HepG2 (cell line): ENCODE results near the gene PLEKHG4B. TPM values are rescaled to one million over a fixed set of nuclear protein-coding genes. Genes with fewer than 3 reads are reported as not detected.
"Not testable (repeated sequence)": the region's sequence is repeated elsewhere in the genome, so short reads cannot be mapped to it uniquely, and the experiment has no call there.

Experiments
- ATAC-seq: fragments of 200-7000 bp; cut with Tn5 transposase; 3 replicates; pipeline ENCODE4 v1.9.1; 2020; ENCODE audit warnings: mild to moderate bottlenecking, moderate library complexity
- BruUV-seq: library from RNA; stranded (reverse); fragments of 400-500 nt; replicated peaks from 2 replicates; lab custom pipeline; 2021; lab: Mats Ljungman, UMichigan
- CTCF ChIA-PET: fragments of 300-600 bp; formaldehyde crosslinking; extraction: SDS; loops from one replicate; lab custom pipeline; 2021; ENCODE audit warnings: low total read pairs, inconsistent platforms, low intra/inter-chr PET ratio; lab: Yijun Ruan, JAX
- POLR2A ChIA-PET: fragments of 350-600 bp; sonication (Branson Sonifier 250); formaldehyde crosslinking; loops from one replicate; lab custom pipeline; 2020; ENCODE audit warnings: antibody characterized with exemption, inconsistent platforms; lab: Yijun Ruan, JAX
- DNase-seq: peaks from one replicate; pipeline ENCODE4 v3.0.0-alpha.2; 2015; ENCODE audit warnings: low spot score
- FAIRE-seq: peaks from 3 replicates; lab custom pipeline; 2011; peaks lifted over from hg19 to GRCh38; lab: Jason Lieb, UNC
- H2AFZ ChIP-seq: one replicate; pipeline ENCODE4 v1.6.1; 2011; ENCODE audit warnings: low read length, inconsistent platforms
- H3K27ac ChIP-seq: fragments of 300-600 bp; 3 replicates; pipeline ENCODE4 v1.8.0; 2011; ENCODE audit warnings: mixed run types, mild to moderate bottlenecking, mixed read lengths, low read length, inconsistent platforms; ENCODE audit not compliant: insufficient read depth; ENCODE audit errors: extremely low read length
- H3K27me3 ChIP-seq, 2 experiments: fragments of 200-600 bp in 1 of 2; 2 replicates in 1 of 2; 3 replicates in 1 of 2; pipeline versions ENCODE4 v1.6.0 to v1.8.0; 2011; ENCODE audit warnings: low read length in 2 of 2, mild to moderate bottlenecking in 2 of 2, moderate library complexity in 2 of 2, inconsistent platforms in 1 of 2; ENCODE audit not compliant: insufficient read depth in 2 of 2, control insufficient read depth in 1 of 2
- H3K36me3 ChIP-seq, 2 experiments: fragments of 200-600 bp in 1 of 2; replicated peaks in 1 of 2; 2 replicates in 1 of 2; 3 replicates in 1 of 2; pipeline versions ENCODE4 v1.5.1 to v1.8.0; 2011; ENCODE audit warnings: low read length in 2 of 2, inconsistent platforms in 1 of 2; ENCODE audit not compliant: insufficient read depth in 2 of 2, control insufficient read depth in 1 of 2
- H3K4me1 ChIP-seq: 2 replicates; pipeline ENCODE4 v1.5.1; 2012; ENCODE audit warnings: low read length, inconsistent platforms; ENCODE audit not compliant: insufficient read depth
- H3K4me2 ChIP-seq: 2 replicates; pipeline ENCODE4 v1.6.0; 2011; ENCODE audit warnings: low read depth, low read length, inconsistent platforms
- H3K4me3 ChIP-seq, 3 experiments: fragments of 200-600 bp in 1 of 3; sonication (generic), shearing (Covaris generic) in 1 of 3; replicated peaks in 1 of 3; 2 replicates each; pipeline ENCODE4 v1.5.1; 2011 to 2016; ENCODE audit warnings: low read length in 3 of 3, inconsistent platforms in 2 of 3, low read depth in 2 of 3, mild to moderate bottlenecking in 2 of 3, control low read depth in 1 of 3, mixed read lengths in 1 of 3; ENCODE audit not compliant: insufficient read depth in 1 of 3
- H3K79me2 ChIP-seq: one replicate; pipeline ENCODE4 v1.6.1; 2011; ENCODE audit warnings: low read length, inconsistent platforms; ENCODE audit not compliant: insufficient read depth
- H3K9ac ChIP-seq: 2 replicates; pipeline ENCODE4 v1.6.0; 2011; ENCODE audit warnings: mild to moderate bottlenecking, low read depth, low read length, inconsistent platforms; ENCODE audit not compliant: insufficient read depth
- H3K9me3 ChIP-seq: 2 replicates; pipeline ENCODE4 v1.5.1; 2012; ENCODE audit warnings: mild to moderate bottlenecking, low read length
- H4K20me1 ChIP-seq: 2 replicates; pipeline ENCODE4 v1.6.0; 2011; ENCODE audit warnings: inconsistent platforms, mild to moderate bottlenecking, low read length, moderate library complexity; ENCODE audit not compliant: insufficient read depth
- MLLT10 ChIP-seq: sonication (generic); formaldehyde crosslinking; IDR thresholded peaks from 2 replicates; pipeline ENCODE4 v1.4.0; 2020; ENCODE audit warnings: missing genetic modification reagents
- NCOR1 ChIP-seq: fragments of 200-600 bp; sonication (generic); IDR thresholded peaks from 2 replicates; pipeline ENCODE4 v1.7.0; 2017; ENCODE audit warnings: antibody characterized with exemption, low read length, borderline replicate concordance
- NFKBIZ ChIP-seq: IDR thresholded peaks from 2 replicates; pipeline ENCODE4 v1.6.1; 2018; ENCODE audit warnings: missing genetic modification reagents, missing compliant biosample characterization
- SIX1 ChIP-seq: sonication (generic); formaldehyde crosslinking; IDR thresholded peaks from 2 replicates; pipeline ENCODE4 v1.4.0; 2020; ENCODE audit warnings: missing genetic modification reagents, borderline replicate concordance
- SMAD1 ChIP-seq: sonication (generic); formaldehyde crosslinking; IDR thresholded peaks from 2 replicates; pipeline ENCODE4 v1.4.0; 2020; ENCODE audit warnings: missing genetic modification reagents, low read depth, mild to moderate bottlenecking, borderline replicate concordance
- ZNF230 ChIP-seq: sonication (generic); formaldehyde crosslinking; IDR thresholded peaks from 2 replicates; pipeline ENCODE4 v1.4.0; 2020; ENCODE audit warnings: mild to moderate bottlenecking, missing genetic modification reagents
- ZNF558 ChIP-seq: sonication (generic); formaldehyde crosslinking; IDR thresholded peaks from 2 replicates; pipeline ENCODE4 v1.9.0; 2022; ENCODE audit warnings: mild to moderate bottlenecking, missing genetic modification reagents, borderline replicate concordance
- ZNF792 ChIP-seq: IDR thresholded peaks from 2 replicates; pipeline ENCODE4 v1.6.1; 2016
- ZNF839 ChIP-seq: sonication (generic); formaldehyde crosslinking; IDR thresholded peaks from 2 replicates; pipeline ENCODE4 v1.4.0; 2020; ENCODE audit warnings: missing genetic modification reagents, mild to moderate bottlenecking, borderline replicate concordance
- WGBS: methylation state at CpG from one replicate; pipeline ENCODE4 v1.1.6; 2017; ENCODE audit warnings: low lambda C conversion rate; 5-methylcytosine and 5-hydroxymethylcytosine counted together
- in situ Hi-C: cut with HindIII; loops from 2 replicates; pipeline ENCODE4 v1.10.0; 2017; ENCODE audit warnings: low pct_unique_long_range_greater_than_20kb; ENCODE audit not compliant: extremely low pct_ligation_motif_present
- intact Hi-C: fragments of 100-400 bp; cut with micrococcal nuclease; formaldehyde crosslinking; loops from one replicate; pipeline ENCODE4 v1.10.0; 2022; ENCODE audit not compliant: unreplicated experiment
- polyA plus RNA-seq, 8 experiments: library from polyadenylated mRNA; depleted of rRNA in 3 of 8; stranded (reverse) in 7 of 8; unstranded in 1 of 8; fragments of >200 nt; fragmentation: Illumina TruSeq in 4 of 8; extraction: Trizol in 4 of 8; gene quantifications; 2 replicates each; pipeline versions ENCODE4 v1.2.1 to v1.2.3, GENCODE V29; 2011 to 2016; ENCODE audit warnings: low read depth in 4 of 8, missing spikeins in 1 of 8, mixed read lengths in 1 of 8; ENCODE audit not compliant: insufficient read depth in 1 of 8
- total RNA-seq, 5 experiments: library from RNA; depleted of rRNA; stranded (reverse); fragments of >200 nt; fragmentation: Illumina TruSeq; extraction: Trizol; gene quantifications; 2 replicates each; pipeline ENCODE4 v1.2.3, GENCODE V29; 2016; ENCODE audit warnings: low read depth in 1 of 5
- TF ChIP-seq, protein P1 (sequence below): sonication (generic); formaldehyde crosslinking; IDR thresholded peaks from 2 replicates; pipeline ENCODE4 v1.4.0; 2020; ENCODE audit warnings: mild to moderate bottlenecking, missing genetic modification reagents, borderline replicate concordance
- TF ChIP-seq, protein P2 (sequence below): sonication (generic); formaldehyde crosslinking; conservative IDR thresholded peaks from 2 replicates; pipeline ENCODE4 v1.4.0; 2020; ENCODE audit warnings: mild to moderate bottlenecking, missing genetic modification reagents, moderate library complexity

The PLEKHG4B gene
- total and polyA plus RNA-seq, 2 of the 13 experiments (the other 11 are each of a cell fraction or from before 2014, with no cell fraction given) = 0.09 TPM; not detected in 1

DNA sequence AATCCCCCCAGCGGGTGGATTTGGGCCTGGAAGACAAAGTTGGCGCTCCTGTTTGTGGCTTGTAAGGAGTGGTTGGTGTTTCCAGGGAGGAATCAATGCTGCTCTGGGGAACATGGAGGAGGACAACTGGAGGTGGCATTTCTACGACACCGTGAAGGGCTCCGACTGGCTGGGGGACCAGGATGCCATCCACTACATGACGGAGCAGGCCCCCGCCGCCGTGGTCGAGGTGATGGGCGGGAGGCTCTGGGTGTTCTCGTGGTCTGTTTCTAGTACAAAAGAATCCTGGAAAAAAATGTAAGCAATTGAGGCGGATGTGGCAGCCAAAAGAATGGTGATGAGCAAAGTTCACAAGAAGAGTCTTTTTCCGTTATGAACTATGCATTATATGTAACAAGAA lies 133.4 kb downstream of the PLEKHG4B start (continued):
- TF ChIP-seq ZNF839 (CRISPR knock-in tag) (no peak), ZNF230 (no peak), SMAD1 (CRISPR knock-in tag) (no peak)
- TF ChIP-seq, protein P1, sequence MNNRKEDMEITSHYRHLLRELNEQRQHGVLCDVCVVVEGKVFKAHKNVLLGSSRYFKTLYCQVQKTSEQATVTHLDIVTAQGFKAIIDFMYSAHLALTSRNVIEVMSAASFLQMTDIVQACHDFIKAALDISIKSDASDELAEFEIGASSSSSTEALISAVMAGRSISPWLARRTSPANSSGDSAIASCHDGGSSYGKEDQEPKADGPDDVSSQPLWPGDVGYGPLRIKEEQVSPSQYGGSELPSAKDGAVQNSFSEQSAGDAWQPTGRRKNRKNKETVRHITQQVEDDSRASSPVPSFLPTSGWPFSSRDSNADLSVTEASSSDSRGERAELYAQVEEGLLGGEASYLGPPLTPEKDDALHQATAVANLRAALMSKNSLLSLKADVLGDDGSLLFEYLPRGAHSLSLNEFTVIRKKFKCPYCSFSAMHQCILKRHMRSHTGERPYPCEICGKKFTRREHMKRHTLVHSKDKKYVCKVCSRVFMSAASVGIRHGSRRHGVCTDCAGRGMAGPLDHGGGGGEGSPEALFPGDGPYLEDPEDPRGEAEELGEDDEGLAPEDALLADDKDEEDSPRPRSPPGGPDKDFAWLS (CRISPR knock-in tag) = no peak

GRCh38 chr5:227375-227774 lies 135.4 kb downstream of the PLEKHG4B start:
- H3K27ac ChIP-seq, CTCF ChIA-PET, H3K9ac ChIP-seq, H3K4me1 ChIP-seq, H4K20me1 ChIP-seq, POLR2A ChIA-PET, in situ Hi-C loops, H3K9me3 ChIP-seq, H2AFZ ChIP-seq, DNase-seq, intact Hi-C loops, ATAC-seq, H3K4me2 ChIP-seq, FAIRE-seq, H3K27me3 ChIP-seq, BruUV-seq, H3K4me3 ChIP-seq: not testable (repeated sequence)
- Histone ChIP-seq H3K79me2 (peaks cover 17% of the 10 kb centered on the region), H3K36me3 (peaks cover 26 to 73% of the 10 kb centered on the region in 2 experiments; a peak in 4 of 5 replicates)
- WGBS = 95% methylated on average over 14 of the region's 17 CpGs

DNA sequence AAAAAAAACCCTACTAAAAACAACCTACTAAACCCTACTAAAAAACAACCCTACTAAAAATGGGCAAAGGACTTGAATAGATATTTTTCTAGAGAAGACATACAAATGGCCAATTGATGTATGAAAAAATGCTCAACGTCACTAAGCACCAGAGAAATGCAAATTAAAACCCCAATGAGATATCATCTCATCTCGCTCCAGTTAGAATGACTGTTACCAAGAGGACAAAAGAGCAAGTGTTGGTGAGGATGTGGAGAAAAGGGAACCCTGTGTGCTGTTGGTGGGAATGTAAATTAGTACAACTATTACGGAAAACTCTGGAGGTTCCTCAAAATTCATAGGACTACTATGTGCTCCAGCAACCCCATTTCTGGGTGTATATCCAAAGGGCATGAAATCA lies 136.9 kb downstream of the PLEKHG4B start:
- intact Hi-C loops = no loop called here

More for the DNA sequence above, 136.9 kb downstream of the PLEKHG4B start:
- Histone ChIP-seq H3K4me2 (no peak overlapping the region), H3K4me1 (no peaks in the 10 kb centered on the region), H3K4me3 (no peak overlapping the region), H3K36me3 (peaks cover 24 to 80% of the 10 kb centered on the region in 2 experiments; a peak in 4 of 5 replicates), H3K27me3 (no peaks in the 10 kb centered on the region), H3K27ac (no peak overlapping the region)
- POLR2A ChIA-PET = no interaction called here
- ATAC-seq = no peak
- TF ChIP-seq MLLT10 (CRISPR knock-in tag) = no peak
- no peak for TF ChIP-seq NCOR1
- no peak for TF ChIP-seq ZNF558 (CRISPR knock-in tag)
- TF ChIP-seq ZNF792 (CRISPR knock-in tag) = no peak
- TF ChIP-seq, protein P2, sequence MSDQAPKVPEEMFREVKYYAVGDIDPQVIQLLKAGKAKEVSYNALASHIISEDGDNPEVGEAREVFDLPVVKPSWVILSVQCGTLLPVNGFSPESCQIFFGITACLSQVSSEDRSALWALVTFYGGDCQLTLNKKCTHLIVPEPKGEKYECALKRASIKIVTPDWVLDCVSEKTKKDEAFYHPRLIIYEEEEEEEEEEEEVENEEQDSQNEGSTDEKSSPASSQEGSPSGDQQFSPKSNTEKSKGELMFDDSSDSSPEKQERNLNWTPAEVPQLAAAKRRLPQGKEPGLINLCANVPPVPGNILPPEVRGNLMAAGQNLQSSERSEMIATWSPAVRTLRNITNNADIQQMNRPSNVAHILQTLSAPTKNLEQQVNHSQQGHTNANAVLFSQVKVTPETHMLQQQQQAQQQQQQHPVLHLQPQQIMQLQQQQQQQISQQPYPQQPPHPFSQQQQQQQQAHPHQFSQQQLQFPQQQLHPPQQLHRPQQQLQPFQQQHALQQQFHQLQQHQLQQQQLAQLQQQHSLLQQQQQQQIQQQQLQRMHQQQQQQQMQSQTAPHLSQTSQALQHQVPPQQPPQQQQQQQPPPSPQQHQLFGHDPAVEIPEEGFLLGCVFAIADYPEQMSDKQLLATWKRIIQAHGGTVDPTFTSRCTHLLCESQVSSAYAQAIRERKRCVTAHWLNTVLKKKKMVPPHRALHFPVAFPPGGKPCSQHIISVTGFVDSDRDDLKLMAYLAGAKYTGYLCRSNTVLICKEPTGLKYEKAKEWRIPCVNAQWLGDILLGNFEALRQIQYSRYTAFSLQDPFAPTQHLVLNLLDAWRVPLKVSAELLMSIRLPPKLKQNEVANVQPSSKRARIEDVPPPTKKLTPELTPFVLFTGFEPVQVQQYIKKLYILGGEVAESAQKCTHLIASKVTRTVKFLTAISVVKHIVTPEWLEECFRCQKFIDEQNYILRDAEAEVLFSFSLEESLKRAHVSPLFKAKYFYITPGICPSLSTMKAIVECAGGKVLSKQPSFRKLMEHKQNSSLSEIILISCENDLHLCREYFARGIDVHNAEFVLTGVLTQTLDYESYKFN (CRISPR knock-in tag) = no peak
- TF ChIP-seq SIX1 (CRISPR knock-in tag) = no peak
- TF ChIP-seq NFKBIZ (CRISPR knock-in tag) = no peak
- TF ChIP-seq, all 625 proteins: peak for 0
- Histone ChIP-seq H4K20me1 (no peaks in the 10 kb centered on the region), H3K9me3 (no peaks in the 10 kb centered on the region), H3K9ac (no peak overlapping the region), H3K79me2 (peaks cover 2% of the 10 kb centered on the region), H2AFZ (no peak overlapping the region)
- WGBS = 98% methylated on average over 3 of the region's 3 CpGs
- FAIRE-seq (no peak), DNase-seq (no peak)
- BruUV-seq = no TSS peak
- CTCF ChIA-PET = no interaction called here
- in situ Hi-C loops = no loop called here
